GM18526 (cell line): ENCODE results near the gene STARD4.

Source experiments
- POLR2A ChIP-seq: IDR thresholded peaks from 3 replicates; pipeline ENCODE4 v1.6.1; 2011; ENCODE audit not compliant: insufficient read length; ENCODE audit errors: extremely low read depth

The STARD4 gene

GRCh38 chr5:111537141-111538024 lies 25.0 kb upstream of the STARD4 start:
- no peak for TF ChIP-seq POLR2A

DNA sequence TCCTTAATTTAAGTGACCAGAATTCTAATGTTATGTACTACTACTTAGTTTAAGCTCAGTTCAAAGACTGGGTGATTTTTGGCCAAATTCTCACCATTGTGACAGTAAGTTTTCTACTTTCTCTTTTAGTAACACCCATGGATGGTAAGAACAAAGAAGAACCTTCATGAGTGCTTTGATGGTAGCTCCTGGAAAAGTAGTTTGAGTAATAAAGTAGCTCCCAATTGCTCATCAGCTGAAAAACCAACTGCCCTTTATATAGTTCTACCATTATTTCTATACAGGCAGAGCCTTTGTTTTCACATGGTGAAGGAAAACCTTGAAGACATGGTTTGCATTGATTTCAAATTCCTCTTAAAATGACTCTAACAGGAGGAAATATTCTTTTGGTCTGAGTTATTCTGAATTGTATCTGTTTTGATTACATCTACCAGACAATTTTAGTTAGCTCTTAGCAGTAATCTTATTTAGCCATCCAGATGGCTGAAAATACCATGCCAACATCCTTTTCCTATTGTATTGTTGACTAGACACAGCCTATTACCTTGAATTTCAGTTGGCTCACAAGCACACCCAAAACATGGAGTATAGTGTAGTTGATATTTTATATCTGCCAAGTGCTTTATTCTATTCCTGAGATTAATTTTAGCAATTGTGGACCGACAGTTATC lies 23.7 kb upstream of the STARD4 start:
- TF ChIP-seq POLR2A = no peak

DNA sequence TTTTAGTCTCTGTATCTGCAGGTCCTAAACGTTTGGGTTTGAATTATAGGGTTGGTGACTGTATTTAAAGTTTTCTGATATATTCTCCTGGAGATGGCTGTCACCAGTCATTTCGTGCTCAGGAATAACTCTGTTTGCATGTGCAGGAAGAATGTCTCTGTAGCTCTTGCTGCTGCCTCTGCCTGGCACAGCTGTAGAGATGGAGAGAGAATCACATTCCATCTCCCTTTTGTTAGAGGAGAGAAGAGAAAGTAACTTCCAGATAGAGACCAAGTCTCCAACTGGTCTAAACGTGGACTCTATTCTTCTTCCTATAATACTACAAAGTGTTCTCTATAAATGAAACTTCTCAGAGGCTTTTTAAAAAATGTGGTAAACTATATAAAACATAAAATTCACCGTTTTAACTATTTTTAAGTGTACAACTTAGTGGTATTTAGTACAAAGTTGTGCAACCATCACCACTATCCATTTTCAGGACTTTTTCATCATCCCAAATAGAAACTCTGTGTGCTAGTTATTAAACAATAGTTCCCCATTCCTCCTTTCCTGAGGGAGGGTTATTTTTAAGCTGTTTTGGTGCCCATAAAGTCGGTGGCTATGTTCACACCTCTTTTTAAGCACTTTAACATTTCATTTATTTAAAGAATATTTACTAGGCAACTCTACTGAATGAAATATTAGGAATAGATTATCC lies 20.7 kb upstream of the STARD4 start:
- TF ChIP-seq POLR2A = no peak

DNA sequence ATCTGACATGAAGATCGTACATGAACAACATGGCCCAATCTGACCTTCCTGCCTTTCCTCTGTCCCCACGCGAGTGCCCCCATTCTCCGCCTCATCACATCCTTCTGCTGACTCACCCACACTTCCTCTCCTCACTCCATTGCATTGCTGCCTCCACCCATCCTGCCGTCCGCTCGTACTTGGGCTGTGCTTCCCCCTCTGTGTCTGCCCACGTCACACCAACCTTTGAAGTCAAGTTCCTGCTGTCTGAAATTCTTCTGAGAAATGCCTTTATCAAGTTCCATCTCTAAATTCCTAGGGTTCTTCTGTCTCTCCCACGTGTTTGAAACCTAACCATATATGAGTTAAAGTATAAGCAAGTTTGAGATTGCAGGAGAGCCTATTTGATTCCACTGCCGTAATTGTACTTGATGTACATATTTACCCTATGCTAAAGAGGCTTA lies 18.0 kb upstream of the STARD4 start:
- TF ChIP-seq POLR2A = peak; percentile 25

- no peak for TF ChIP-seq POLR2A
These were observed 15.7 kb upstream of the STARD4 start for GRCh38 chr5:111528056-111528455.

GRCh38 chr5:111520908-111521307 lies 8.6 kb upstream of the STARD4 start:
- TF ChIP-seq POLR2A = no peak

- no peak for TF ChIP-seq POLR2A
These were observed 6.4 kb upstream of the STARD4 start for GRCh38 chr5:111518777-111519176.

DNA sequence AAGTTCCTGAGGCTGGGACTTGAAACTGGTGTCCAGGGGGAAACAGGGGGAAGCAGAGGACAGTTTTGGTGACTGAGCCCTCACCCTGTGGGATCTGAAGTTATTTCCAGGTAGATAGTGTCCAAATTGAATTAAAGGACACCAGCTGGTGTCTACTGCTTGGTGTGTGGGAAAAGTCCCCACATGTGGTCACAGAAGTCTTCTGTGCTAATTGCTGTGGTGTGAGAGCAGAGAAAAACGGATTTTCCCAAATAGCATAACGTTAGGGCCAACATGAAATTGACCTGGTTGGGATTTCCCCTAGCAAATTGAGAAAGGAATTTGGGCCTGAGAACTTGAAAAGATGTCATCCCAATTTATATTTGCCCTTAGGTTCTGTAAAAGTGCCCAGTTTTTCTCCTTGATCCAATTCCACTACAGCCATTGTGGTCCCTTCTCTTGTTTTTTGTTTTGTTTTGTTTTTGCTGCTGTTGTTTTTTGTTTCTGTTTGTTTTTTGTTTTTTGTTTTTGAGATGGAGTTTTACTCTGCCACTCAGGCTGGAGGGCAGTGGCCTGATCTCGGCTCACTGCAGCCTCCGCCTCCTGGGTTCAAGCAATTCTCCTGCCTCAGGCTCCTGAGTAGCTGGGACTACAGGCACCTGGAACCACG lies 5.6 kb upstream of the STARD4 start:
- TF ChIP-seq POLR2A = no peak

GRCh38 chr5:111514087-111514486 lies 1.8 kb upstream of the STARD4 start:
- TF ChIP-seq POLR2A = no peak

DNA sequence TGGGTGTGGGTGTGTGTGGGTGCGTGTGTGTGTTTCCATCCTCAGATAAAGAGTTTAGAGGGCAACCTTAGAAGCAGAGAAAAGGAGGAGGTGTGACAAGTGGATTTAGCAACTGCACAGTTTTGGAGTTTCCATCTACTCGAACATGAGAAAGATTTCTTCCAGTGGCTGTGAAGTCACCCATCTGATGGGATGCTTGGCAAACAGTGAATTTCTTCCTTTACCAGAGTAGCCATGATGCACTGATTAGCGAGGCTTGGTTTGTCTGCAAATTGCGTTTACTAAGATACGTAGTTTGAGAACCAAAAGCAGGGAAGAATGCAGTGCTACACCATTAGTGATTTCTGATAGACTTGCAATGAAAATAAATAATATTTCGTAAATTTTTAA lies 791 bp upstream of the STARD4 start:
- no peak for TF ChIP-seq POLR2A

GRCh38 chr5:111511831-111512374 lies 432 bp downstream of the STARD4 start:
- no peak for TF ChIP-seq POLR2A

- TF ChIP-seq POLR2A = no peak
These were observed 1.0 kb downstream of the STARD4 start for GRCh38 chr5:111511174-111511830.

DNA sequence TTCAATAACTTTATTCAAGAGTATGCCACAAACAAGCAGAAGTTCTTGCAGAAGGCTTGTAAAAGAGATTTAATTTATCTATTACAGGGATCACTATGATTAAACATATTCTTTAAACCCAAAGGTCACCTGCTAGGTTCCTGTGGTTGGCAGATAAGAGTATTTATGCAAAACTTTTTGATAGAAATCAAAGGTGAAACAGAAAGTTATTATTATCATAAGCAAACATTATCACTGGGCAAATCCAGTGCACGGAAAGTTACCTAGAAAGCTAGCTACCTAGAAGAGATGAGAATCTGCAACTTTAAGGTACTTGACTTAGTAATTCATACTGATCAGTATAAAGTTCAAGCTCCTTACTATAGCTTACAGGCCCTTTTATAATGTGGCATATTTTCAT lies 3.2 kb downstream of the STARD4 start:
- no peak for TF ChIP-seq POLR2A

GRCh38 chr5:111507276-111507675 lies 5.1 kb downstream of the STARD4 start:
- no peak for TF ChIP-seq POLR2A
